Measurements from ENCODE around the gene ATXN7L1. TPM values are rescaled to one million over a fixed set of nuclear protein-coding genes. Genes with fewer than 3 reads are reported as not detected.

ATXN7L1 gene
- total RNA-seq, 1 donor from 2014 or later: 16.0 TPM

DNA sequence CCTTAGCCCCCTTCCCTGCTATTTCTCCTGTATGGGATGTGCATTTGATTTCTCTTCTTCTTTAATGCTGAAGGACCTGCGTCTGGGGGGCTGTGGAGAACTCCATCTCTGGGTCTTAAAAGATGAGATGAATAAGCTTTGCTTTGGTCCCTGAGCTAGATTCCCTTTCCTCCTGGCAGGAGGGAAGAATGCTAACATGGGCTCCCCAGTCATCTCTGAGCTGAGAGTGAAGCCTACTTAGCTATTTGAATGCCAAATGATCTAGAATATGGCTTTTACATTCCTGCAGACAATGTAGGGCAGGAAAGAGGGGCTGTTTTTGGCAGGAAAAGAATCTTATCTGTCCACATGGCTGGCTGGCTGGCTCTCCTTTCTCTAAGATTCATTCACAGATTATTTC, 232.5 kb downstream of the ATXN7L1 start:
- Mint-ChIP-seq H3K27ac (no peak overlapping the region), H3K9me3 (no peaks in the 10 kb centered on the region), H3K4me1 (ENCODE audit: unreplicated experiment) (peaks cover 28% of the 10 kb centered on the region), H3K4me3 (no peak overlapping the region), H3K27me3 (no peaks in the 10 kb centered on the region), H3K36me3 (peaks cover 4% of the 10 kb centered on the region)
- no peak for DNase-seq (ENCODE audit: extremely low spot score, unreplicated experiment)
- TF ChIP-seq, protein P1, sequence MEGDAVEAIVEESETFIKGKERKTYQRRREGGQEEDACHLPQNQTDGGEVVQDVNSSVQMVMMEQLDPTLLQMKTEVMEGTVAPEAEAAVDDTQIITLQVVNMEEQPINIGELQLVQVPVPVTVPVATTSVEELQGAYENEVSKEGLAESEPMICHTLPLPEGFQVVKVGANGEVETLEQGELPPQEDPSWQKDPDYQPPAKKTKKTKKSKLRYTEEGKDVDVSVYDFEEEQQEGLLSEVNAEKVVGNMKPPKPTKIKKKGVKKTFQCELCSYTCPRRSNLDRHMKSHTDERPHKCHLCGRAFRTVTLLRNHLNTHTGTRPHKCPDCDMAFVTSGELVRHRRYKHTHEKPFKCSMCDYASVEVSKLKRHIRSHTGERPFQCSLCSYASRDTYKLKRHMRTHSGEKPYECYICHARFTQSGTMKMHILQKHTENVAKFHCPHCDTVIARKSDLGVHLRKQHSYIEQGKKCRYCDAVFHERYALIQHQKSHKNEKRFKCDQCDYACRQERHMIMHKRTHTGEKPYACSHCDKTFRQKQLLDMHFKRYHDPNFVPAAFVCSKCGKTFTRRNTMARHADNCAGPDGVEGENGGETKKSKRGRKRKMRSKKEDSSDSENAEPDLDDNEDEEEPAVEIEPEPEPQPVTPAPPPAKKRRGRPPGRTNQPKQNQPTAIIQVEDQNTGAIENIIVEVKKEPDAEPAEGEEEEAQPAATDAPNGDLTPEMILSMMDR (conservative IDR thresholded peaks at IDR 0.05): peak; percentile 9

DNA sequence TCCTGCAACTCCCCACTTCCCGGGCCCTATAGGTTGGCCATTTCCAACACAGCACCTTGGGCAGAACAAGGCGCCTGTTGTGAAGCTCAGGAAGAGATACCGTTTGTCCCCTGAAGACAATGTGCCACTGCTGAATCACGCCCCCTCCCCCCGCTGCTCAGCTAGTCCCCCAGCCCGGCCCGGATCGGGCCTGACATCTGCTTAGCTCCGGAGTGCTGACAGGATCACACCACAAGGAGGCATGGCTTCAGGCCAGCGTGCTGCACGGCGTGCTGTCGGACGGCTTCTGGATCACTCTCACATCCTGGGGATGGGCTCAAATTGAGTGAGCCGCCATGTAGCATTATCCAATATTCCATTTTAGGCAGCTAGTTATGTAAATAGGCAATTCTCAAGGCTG, 233.0 kb downstream of the ATXN7L1 start:
- Mint-ChIP-seq H3K36me3 (peaks cover 4% of the 10 kb centered on the region), H3K27ac (no peak overlapping the region), H3K9me3 (no peaks in the 10 kb centered on the region), H3K4me1 (ENCODE audit: unreplicated experiment) (peaks cover 27% of the 10 kb centered on the region), H3K4me3 (no peak overlapping the region), H3K27me3 (no peaks in the 10 kb centered on the region)
- TF ChIP-seq, protein P1 (conservative IDR thresholded peaks at IDR 0.05): peak; percentile 62
- DNase-seq (ENCODE audit: extremely low spot score, unreplicated experiment): no peak

DNA sequence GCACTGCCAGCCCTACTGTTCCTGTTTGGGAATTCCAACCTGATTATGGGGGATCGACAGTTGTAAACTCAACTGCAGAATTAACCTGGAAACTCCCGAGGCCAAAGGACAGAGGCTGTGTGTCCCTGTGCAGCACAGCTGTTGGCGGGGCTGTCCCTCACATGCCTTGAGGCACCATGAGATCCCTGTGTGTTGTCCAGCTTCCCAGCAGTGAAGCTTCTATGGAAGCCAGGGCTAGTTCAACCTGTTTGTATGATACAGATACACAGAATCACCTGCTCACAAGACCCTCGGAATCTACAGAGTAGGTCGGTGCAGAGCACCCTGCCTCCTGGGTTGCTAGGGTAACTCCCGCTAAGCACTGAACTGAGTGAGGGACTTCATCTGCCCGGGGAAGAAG, 234.1 kb downstream of the ATXN7L1 start:
- TF ChIP-seq, protein P1 (conservative IDR thresholded peaks at IDR 0.05): no peak
- H3K36me3 Mint-ChIP-seq: peaks cover 4% of the 10 kb centered on the region
- H3K27me3 Mint-ChIP-seq: no peaks in the 10 kb centered on the region
- H3K27ac Mint-ChIP-seq: peak overlapping the region; percentile 2
- no peak for DNase-seq (ENCODE audit: extremely low spot score, unreplicated experiment)
- peaks cover 29% of the 10 kb centered on the region for H3K4me1 Mint-ChIP-seq (ENCODE audit: unreplicated experiment)
- H3K4me3 Mint-ChIP-seq: no peak overlapping the region
- H3K9me3 Mint-ChIP-seq: no peaks in the 10 kb centered on the region

DNA sequence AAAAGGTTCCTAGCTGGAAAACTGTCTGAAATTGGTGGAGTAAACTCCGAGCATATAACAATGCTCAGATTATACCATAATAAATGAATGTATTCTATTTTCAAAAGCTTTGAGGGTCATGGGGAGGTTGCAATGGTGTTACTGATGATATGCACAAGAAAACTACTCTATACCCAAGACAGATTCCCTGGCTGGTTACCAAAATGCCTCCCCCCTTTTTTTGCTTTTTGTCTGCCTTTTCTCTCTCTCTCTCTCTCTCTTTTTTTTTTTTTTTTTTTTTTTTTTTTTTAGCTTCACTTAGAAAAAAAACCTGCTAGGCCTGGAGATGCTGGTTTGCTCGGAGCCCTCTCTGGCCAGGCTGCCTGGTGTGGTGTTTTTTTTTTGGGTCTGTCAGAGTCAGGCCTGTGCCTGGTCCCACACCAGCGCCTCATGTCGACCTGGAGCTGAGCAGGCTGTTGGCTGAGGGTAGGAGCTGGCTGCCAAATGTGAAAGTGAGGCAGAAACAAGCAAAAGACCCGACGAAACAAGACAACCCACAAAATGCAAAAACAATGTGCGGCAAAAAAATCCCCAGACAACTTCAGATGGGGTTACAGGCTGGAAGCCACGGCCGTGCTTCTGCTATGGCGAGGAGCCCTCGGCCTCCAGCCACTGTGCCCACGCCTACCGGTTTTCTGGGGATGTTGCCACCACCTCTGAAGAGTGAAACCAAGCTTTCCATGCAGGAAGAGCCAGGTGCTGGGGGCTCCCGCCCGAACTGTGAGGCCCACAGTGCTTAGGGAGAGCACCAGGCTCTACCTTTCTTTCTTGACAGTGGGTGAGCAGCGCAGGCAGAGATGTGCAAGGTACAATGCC, 235.2 kb downstream of the ATXN7L1 start:
- Mint-ChIP-seq H3K4me1 (ENCODE audit: unreplicated experiment) (peaks cover 29% of the 10 kb centered on the region), H3K36me3 (peaks cover 7% of the 10 kb centered on the region), H3K27me3 (no peaks in the 10 kb centered on the region), H3K27ac (peak overlapping the region; percentile 88), H3K9me3 (no peaks in the 10 kb centered on the region), H3K4me3 (peak overlapping the region; percentile 41)
- no peak for DNase-seq (ENCODE audit: extremely low spot score, unreplicated experiment)
- TF ChIP-seq, protein P1 (conservative IDR thresholded peaks at IDR 0.05): no peak

DNA sequence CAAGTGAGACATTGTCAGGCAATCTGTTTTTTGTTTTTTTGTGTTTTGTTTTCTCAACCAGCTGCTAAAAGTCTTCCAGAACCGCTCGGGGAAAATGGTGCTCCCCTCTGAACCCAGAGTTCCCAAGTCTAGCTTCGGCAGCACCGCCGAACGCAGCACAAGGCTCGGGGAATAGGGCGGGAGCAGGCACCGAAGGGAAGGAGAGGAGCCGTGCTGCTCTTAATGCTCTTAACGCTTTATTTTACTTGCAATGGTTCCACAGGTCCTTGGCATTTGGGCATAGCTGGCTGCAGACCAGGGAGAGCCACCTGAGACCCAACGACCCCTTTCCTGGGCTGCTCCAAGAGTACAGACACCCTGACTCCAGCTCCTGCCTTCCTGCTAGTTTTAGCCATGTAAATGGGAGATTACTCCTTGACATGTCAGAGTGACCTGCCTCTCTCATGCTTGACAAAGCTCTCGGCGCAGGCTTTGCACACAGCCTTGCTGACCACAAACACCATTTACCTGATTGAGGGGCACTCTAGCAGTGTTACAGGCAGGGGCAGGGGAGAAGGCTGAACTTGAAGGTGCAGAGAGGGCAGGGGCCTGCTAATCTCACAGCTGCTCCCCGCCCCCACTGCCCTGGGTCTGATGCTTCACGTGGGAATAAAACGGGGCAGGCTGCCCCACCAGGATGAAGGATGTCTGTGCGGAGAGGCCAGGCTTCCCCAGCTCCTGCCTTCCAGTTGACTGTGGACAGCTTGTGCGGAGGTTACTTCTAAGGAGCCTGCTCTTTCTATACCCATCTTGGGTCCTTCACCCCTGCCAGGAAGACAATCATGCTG, 236.5 kb downstream of the ATXN7L1 start:
- H3K27me3 Mint-ChIP-seq: no peaks in the 10 kb centered on the region
- H3K4me1 Mint-ChIP-seq (ENCODE audit: unreplicated experiment): peaks cover 28% of the 10 kb centered on the region
- no peak for DNase-seq (ENCODE audit: extremely low spot score, unreplicated experiment)
- H3K27ac Mint-ChIP-seq: peak overlapping the region; percentile 88
- H3K4me3 Mint-ChIP-seq: peak overlapping the region; percentile 82
- TF ChIP-seq, protein P1 (conservative IDR thresholded peaks at IDR 0.05): no peak
- no peaks in the 10 kb centered on the region for H3K9me3 Mint-ChIP-seq
- H3K36me3 Mint-ChIP-seq: peaks cover 7% of the 10 kb centered on the region

All from type B pancreatic cell (in vitro differentiated cells).